ENCODE measurements around the gene RAB12. TPM values are rescaled to one million over a fixed set of nuclear protein-coding genes. Genes with fewer than 3 reads are reported as not detected.

Gene RAB12
- total RNA-seq, 1 donor from 2014 or later, result 25.2 TPM

GRCh38 chr18:8659609-8660242 lies 50.5 kb downstream of the RAB12 start:
- no peak overlapping the region for H3K4me3 Mint-ChIP-seq
- H3K9me3 Mint-ChIP-seq, result no peaks in the 10 kb centered on the region
- DNase-seq (ENCODE audit: extremely low spot score, unreplicated experiment), result no peak
- peaks cover 3% of the 10 kb centered on the region for H3K27me3 Mint-ChIP-seq
- TF ChIP-seq CTCF (conservative IDR thresholded peaks at IDR 0.05), result no peak
- H3K36me3 Mint-ChIP-seq, result no peaks in the 10 kb centered on the region
- no peak overlapping the region for H3K27ac Mint-ChIP-seq
- peaks cover 30% of the 10 kb centered on the region for H3K4me1 Mint-ChIP-seq (ENCODE audit: unreplicated experiment)

GRCh38 chr18:8660316-8660715 lies 51.1 kb downstream of the RAB12 start:
- no peak for DNase-seq (ENCODE audit: extremely low spot score, unreplicated experiment)
- Mint-ChIP-seq H3K27me3 (peaks cover 3% of the 10 kb centered on the region), H3K27ac (no peak overlapping the region), H3K36me3 (no peaks in the 10 kb centered on the region), H3K9me3 (no peaks in the 10 kb centered on the region), H3K4me3 (no peak overlapping the region), H3K4me1 (ENCODE audit: unreplicated experiment) (peaks cover 30% of the 10 kb centered on the region)
- no peak for TF ChIP-seq CTCF (conservative IDR thresholded peaks at IDR 0.05)

GRCh38 chr18:8661754-8662559 lies 52.7 kb downstream of the RAB12 start:
- no peak for DNase-seq (ENCODE audit: extremely low spot score, unreplicated experiment)
- Mint-ChIP-seq H3K27me3 (peaks cover 3% of the 10 kb centered on the region), H3K27ac (no peak overlapping the region), H3K9me3 (no peaks in the 10 kb centered on the region), H3K36me3 (no peaks in the 10 kb centered on the region), H3K4me1 (ENCODE audit: unreplicated experiment) (peaks cover 29% of the 10 kb centered on the region), H3K4me3 (peak overlapping the region; percentile 19)
- TF ChIP-seq CTCF (conservative IDR thresholded peaks at IDR 0.05), result no peak

GRCh38 chr18:8662560-8663255 lies 53.5 kb downstream of the RAB12 start:
- DNase-seq (ENCODE audit: extremely low spot score, unreplicated experiment), result no peak
- no peak for TF ChIP-seq CTCF (conservative IDR thresholded peaks at IDR 0.05)
- Mint-ChIP-seq H3K4me3 (peak overlapping the region; percentile 38), H3K36me3 (no peaks in the 10 kb centered on the region), H3K27ac (peak overlapping the region; percentile 12), H3K4me1 (ENCODE audit: unreplicated experiment) (peaks cover 21% of the 10 kb centered on the region), H3K27me3 (peaks cover 3% of the 10 kb centered on the region), H3K9me3 (no peaks in the 10 kb centered on the region)

- Mint-ChIP-seq H3K27me3 (no peaks in the 10 kb centered on the region), H3K27ac (no peak overlapping the region), H3K4me1 (ENCODE audit: unreplicated experiment) (peaks cover 3% of the 10 kb centered on the region), H3K36me3 (no peaks in the 10 kb centered on the region), H3K4me3 (no peak overlapping the region), H3K9me3 (no peaks in the 10 kb centered on the region)
- no peak for TF ChIP-seq CTCF (conservative IDR thresholded peaks at IDR 0.05)
- DNase-seq (ENCODE audit: extremely low spot score, unreplicated experiment), result no peak
These were observed 58.6 kb downstream of the RAB12 start for GRCh38 chr18:8667846-8668245.

Data from type B pancreatic cell (in vitro differentiated cells).